Measurements from ENCODE around the gene CORO2A.
"Not testable (repeated sequence)": the region's sequence is repeated elsewhere in the genome, so short reads cannot be mapped to it uniquely, and the experiment has no call there.

Gene CORO2A

GRCh38 chr9:98078895-98079294, 113.5 kb downstream of the CORO2A start:
- no peak for DNase-seq

- not testable (repeated sequence) for DNase-seq
These were observed 115.9 kb downstream of the CORO2A start for GRCh38 chr9:98076514-98076890.

- peak; percentile 73 for DNase-seq
These were observed 117.1 kb downstream of the CORO2A start for GRCh38 chr9:98075332-98075805.

- DNase-seq, result peak; percentile 38
These were observed 118.1 kb downstream of the CORO2A start for GRCh38 chr9:98074115-98074990.

- DNase-seq, result no peak
These were observed 120.7 kb downstream of the CORO2A start for GRCh38 chr9:98071737-98072136.

All from inflammatory macrophage treated with lipopolysaccharide for 4 hours (primary cell).